GM11168 (cell line): ENCODE results near the gene ASTN2.
"Not testable (repeated sequence)": the region's sequence is repeated elsewhere in the genome, so short reads cannot be mapped to it uniquely, and the experiment has no call there.

Experiments used
- in situ Hi-C: fragments of 300-500 bp; cut with MboI; formaldehyde crosslinking; loops from one replicate; pipeline ENCODE4 v1.12.0; 2022; ENCODE audit warnings: low sequenced_read_pairs; ENCODE audit not compliant: unreplicated experiment

Gene ASTN2

DNA sequence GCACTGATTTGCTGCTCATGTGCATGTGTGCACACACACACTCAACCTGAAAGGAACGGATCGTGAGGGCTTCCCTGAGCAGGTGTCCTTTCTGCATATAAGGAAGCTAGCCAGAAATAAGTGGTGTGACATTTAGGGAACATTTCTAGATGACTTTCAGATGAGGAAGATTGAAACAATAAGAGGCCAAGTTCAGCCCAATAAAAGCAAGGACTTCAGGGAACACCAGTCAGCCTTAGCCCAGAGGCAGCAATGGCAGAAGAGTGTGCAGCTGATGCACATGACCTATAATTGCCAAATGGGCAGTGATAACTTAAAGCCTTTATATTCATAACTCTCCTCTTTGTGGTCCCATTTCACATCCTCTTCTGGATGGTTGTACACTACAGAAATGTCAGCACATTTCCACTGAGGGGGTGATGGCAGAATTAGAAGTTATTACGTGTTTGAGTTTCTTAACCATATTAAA lies 472.2 kb downstream of the ASTN2 start:
- in situ Hi-C loops, result no loop called here

DNA sequence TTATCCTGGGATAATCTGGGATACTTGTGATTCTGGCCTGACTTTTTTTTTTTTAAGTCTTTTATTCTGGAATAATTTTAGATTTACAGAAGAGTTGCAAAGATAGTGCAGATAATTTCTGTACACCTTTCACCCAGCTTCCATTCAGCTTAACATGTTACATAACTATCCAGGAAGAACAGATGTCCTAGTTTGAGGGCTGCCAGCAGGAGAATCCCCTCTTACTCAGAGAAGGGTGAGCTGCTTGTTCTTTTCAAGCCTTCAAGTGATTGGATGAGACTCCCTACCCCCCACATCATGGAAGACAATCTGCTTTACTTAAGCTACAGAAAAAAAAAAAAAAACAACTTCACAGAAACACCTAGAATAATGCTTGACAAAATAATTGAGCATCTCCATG lies 473.6 kb downstream of the ASTN2 start:
- in situ Hi-C loops, result no loop called here

DNA sequence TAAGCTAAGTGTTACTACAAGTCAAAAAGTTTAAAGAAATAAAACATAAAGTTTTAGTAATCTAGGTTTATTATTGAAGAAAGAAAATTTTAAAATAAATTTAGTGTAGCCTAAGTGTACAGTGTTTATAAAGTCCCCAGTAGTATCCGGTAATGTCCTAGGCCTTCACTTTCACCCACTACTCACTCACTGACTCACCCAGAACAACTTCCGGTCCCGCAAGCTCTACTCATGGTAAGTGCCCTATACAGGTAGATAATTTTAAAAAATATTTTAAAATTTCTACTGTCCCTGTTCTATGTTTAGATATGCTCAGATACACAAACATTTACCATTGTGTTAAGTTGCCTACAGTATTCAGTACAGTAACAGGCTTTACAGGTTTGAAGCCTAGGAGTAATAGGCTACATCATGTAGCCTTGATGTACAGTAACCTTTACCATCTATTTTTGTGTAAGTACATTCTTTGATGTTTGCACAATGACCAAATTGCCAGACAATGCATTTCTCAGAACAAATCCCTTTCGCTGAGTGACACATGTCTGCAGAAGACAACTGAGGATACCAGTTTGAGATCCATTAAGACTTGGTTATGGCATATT lies 474.1 kb downstream of the ASTN2 start:
- in situ Hi-C loops, result no loop called here

DNA sequence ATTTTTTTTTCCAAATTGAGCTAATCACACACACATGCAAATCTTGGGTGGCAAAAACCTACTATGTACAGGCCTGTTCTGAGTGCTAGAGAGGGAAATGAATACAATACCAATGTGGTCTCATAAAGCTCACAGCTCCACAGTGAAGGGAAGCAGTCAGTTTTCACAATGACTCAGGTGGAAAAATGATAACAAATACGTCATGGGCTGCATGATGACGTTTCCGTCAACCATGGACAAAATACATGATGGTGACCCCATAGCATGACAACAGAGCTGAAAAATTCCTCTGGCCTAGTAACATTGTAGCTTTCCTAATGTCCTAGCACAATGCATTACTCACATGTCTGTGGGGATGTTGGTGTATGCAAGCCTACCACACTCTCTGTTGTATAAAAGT lies 475.2 kb downstream of the ASTN2 start:
- in situ Hi-C loops, result no loop called here

DNA sequence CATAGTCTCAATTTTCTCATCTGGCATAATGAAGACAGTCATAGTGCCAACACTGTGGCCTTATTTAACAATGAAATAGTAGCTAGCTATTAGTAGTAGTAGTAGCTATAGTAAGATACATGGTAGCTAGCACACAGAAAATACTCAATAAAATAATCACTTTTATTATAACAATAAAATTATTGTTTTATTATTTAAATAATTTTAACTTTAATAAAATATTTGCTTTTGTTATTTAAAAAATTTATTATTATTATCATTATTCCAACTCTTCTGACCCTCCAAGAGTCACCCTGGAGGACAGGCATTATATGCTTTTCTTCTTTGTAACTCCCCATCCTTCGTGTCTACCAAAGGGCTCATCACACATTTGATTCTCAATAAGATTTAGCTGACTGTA lies 475.7 kb downstream of the ASTN2 start:
- in situ Hi-C loops, result no loop called here

DNA sequence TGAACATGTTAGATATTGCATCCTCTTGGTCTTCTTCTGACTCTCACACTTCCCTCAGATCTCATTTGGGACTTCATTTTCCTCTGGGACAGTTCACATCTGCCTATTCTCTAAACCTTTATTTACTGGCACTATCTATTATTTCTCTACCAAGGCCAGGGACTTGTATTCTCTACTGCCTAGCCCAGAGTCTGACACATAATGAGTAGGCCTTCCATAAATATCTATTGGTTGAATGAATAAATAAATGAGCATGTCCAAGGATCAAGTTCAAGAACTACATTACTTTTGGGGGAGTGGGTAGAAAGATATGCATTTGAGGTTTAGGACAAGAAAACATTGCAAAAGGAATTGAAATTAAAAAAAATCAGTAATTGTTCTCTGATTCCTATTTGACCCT lies 477.5 kb downstream of the ASTN2 start:
- in situ Hi-C loops, result no loop called here

DNA sequence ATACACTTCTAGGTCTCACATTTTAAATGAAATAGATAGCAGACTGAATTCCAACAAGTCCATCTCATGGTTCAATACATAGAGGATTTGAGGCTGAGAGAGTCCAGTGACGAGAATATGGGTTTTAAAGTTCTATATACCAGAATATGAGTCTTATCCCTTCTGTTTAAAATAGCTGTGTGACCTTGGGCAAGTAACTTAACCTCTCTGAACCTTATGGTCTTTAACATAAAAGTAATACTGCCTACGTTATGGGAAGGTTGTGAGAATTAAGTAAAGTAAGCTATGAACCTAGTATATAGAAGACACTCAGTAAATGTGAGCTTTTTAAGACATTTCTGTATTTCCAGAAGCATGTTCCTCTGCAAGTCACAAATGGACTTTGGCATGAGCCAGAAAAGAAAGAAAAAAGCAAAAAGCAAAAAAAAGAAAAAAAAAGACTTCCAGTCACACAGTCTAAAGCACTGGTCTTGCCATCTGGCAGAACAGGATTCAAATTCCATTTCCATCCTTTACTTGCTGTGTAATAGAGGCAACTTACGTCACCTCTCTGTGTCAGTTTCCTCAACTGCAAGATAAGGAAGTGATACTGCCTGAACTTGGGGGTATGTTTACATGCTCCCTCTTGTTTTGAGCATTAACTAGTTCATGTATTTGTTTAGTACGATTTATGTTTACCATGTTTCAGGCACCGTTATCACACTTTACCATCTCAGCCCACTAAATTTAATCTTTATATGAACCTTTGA lies 479.5 kb downstream of the ASTN2 start:
- in situ Hi-C loops, result no loop called here

DNA sequence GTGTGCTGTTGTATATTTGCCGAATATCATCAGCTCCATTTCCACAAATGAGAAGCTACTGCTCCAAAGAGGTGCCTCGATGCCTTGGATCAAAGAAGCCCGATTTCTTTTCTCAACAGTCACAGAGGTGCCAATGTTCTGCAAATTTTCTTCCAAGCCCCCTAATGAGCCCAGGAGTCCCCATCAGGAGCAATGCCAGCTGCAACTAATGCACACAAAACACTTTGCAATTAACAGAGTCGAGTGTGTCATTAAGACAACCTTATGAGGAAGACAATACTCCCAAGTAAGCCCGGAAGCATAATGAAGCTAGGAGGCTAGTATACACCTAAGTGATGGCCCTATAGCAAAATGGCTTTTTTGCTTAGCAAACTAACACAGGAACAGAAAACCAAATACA lies 480.7 kb downstream of the ASTN2 start:
- in situ Hi-C loops, result no loop called here

DNA sequence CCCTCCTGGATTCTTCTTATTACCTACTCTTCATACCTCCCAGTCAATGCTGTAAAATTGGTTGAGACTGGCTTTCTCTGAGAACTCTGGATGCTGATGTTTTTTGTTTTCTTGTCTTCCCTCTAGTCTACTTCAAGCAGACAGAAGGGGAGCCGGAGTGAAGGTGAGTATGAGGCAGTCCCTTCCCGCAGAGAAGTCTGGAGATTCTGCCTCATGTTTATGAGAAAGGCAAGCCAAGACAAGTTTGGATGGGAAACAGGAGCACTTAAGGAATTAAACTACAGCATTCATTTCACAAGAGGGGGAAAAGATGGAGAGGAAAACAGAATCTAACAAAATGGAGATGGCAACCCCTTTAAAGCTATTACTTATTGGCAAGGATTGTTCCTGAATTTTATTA lies 481.6 kb downstream of the ASTN2 start:
- in situ Hi-C loops, result no loop called here

DNA sequence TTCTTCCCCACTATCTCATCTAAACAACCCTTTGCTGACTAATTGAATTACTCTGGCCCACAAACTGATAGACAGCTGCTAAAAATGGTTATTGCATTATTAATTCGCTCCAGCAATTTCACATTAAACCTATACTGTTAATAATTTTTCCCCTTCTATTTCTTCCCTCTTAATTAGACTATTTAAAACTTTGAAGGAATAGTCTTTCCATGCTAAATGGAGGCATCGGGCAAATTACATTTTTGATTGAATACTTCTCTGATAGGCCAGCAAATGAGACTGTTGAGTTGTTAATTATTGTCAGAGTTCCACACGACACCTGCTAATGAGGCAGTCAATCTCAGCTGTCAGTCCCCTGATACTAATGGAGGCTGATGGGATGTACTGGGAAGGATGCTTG lies 485.2 kb downstream of the ASTN2 start:
- in situ Hi-C loops, result no loop called here

DNA sequence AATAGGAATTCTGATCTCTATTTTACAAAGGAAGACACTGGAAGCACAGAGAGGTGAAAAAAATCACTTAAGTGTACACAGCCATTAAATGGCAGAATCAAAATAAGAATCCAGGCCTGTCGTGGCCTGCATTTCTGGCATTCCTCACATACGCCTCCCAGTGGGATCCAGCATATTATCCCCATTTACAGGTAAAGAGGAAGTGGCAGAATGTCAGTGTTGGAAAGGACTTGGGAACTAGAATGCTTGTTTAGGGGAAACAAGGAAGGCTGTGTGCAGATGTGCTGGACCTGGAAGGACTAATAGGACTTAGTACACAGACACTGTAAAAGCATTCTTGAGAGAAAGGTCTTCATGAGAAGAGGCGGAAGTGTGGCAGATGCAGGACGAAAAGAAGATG lies 486.0 kb downstream of the ASTN2 start:
- in situ Hi-C loops, result no loop called here

DNA sequence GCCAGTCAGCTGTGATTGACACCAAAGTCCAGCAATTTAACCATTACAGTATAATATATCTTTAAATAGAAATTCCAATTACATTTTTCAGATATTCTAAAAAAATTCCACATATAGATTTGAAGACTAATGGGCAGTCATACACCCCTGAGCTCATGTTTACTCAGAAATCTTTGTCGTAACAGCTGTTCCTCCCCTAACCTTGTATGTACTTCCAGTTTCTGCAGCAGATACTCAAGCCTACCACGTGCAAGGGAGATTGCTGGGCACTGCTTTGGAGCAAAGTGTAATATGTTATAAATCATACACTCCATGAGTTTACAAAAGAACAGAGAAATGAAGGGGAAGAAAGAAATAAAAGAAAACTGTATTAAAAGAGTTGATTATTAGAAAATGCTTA lies 486.6 kb downstream of the ASTN2 start:
- in situ Hi-C loops, result no loop called here

DNA sequence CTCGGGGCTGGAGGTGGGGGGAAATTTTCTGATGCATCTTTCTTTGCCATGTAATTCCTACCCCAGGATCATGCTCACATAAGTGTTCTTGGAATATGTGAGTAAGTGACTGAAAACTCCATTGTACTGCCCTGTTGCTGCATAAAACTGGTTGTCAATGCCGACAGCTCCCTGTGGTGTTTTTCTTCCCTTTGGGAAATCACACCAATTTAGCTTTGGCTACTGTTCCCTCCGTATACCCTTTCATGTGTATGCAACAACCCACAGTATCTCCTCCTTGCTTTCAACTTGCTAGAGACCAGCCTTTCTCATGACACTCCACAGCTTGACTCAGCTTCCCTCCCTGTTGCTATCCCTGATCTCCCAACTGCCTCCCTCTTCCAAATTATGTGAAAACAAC lies 487.1 kb downstream of the ASTN2 start:
- in situ Hi-C loops, result no loop called here

DNA sequence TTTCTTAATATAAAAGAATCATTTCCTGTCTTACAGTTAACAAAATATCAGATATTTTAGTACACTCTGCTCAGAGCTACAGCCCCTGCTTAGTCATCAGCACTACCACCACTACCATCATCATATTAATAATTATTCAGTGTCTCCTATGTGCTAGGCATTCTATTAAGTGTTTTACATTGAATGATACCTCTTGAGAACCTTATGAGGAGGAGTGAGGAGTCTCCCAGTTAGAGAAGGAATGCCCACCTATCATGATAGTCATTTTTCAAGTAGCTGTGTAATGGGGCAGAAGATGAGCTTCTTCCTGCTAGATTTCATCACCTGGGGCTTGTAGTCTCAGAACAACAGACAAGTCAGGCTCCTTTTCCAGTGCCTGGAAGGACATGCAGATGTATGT lies 489.7 kb downstream of the ASTN2 start:
- in situ Hi-C loops, result no loop called here

DNA sequence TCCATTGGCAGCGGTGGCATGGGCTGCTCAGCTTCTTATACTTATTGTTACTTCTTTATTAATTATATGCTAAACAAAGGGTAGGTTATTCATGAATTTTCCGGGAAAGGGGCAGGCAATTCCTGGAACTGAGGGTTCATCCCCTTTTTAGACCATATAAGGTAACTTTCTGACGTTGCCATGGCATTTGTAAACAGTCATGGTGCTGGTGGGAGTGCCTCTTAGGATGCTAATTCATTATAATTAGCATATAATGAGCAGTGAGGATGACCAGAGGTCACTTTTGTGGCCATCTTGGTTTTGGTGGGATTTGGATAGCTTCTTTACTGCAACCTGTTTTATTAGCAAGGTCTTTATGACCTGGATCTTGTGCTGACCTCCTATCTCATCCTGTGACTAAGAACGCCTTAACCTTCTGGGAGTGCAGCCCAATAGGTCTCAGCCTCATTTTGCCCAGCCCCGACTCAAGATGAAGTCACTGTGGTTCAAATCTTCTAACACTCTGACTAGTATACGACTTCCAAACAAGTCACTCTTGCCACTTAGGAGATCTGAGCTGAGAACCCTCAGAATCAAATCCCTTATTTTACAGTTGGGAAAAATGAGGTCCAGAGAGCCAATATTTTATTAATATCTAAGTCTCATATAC lies 490.3 kb downstream of the ASTN2 start:
- in situ Hi-C loops, result no loop called here

DNA sequence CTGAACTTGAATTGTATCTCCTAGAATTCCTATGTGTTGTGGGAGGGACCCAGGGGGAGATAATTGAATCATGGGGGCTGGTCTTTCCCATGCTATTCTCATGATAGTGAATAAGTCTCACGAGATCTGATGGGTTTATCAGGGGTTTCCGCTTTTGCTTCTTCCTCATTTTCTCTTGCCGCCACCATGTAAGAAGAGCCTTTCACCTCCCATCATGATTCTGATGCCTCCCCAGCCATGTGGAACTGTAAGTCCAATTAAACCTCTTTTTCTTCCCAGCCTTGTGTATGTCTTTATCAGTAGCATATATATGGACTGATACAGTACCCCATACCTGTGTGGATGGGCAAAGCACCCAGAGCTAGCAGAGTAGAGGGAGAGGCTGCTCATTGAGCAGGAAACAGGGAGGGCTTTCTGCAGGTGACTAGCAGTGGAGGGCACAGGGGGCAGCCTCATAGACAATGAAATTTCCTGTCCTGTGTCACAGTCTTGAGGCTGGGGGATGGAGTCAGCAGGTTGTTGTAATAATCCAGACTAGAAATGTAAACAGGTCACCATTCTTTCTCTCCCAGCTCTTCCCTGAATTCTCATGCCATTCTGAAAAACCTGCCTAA lies 496.9 kb downstream of the ASTN2 start:
- in situ Hi-C loops, result not testable (repeated sequence)

DNA sequence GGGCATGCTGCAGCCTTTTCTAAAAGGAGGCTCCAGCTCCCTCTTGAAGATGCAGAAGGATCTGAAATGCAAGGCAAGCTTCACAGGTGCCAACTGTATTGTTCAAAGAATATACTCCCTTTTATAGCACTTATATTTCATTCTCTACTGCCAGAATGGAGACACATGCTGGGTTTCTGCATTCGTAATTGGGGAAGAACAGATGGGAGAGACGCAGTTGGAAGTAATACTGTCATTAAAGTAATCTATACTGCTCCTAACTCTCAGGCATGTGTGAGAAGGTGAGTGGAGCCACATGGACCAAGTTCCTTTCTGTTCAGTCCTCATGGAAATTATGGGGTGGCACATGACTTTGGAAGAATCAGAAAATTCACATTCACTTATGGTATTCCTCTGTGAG lies 501.3 kb downstream of the ASTN2 start:
- in situ Hi-C loops, result no loop called here

DNA sequence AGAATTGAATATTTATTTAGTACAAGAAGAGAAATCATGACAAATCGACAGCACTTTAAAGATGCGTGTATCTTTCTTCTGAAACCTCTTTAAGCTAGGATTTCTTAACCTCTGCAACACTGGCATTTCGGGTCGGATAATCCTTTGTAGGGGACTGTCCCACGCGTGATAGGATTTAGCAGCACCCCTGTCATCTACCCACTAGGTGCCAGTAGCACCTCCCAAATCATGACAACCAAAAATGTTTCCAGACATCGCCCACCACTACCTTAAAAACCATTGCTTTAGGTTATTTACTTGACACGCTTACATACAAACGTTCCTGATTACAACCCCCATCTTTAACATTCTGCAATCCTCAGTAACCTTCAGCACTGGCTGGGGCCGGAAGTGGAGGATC lies 504.7 kb downstream of the ASTN2 start:
- in situ Hi-C loops, result no loop called here

DNA sequence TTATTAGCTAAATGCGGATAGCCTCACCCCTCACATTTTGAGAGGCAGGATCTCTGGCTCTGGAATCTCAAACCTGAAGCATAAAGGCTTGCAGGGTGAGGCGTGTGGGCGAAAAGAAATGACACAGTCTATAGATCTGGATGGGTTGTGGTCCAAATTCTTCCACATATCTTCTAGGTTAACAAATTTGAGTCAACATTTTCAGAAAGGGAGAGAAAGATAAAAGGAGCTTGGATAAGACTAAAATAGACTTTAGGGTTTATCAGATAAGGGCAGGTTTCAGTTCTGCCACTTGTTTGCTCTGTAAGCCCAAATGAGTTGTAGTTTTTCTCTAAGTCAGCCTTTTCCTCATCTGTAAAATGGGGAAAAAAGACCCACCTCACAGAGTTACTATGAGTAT lies 506.9 kb downstream of the ASTN2 start:
- in situ Hi-C loops, result no loop called here

DNA sequence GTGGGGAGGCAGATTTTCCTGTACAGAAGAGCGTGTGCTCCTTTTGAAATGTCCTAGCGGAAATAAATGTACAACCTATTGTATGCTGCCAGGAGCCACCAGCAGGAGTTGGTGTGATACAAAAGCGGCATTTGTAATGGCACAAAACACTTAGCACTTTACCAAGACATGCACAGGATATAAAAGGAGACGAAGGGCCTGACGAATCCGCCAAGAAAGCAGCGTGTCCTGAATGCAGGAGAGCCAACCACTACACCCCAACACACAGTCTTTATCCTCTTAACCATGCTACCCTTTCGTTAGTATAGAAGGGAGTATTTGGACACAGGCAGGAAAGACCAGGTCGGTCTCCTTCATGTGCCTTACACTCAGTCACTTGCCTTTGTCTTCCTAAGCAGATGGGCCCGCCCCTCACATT lies 509.7 kb downstream of the ASTN2 start:
- in situ Hi-C loops, result no loop called here

DNA sequence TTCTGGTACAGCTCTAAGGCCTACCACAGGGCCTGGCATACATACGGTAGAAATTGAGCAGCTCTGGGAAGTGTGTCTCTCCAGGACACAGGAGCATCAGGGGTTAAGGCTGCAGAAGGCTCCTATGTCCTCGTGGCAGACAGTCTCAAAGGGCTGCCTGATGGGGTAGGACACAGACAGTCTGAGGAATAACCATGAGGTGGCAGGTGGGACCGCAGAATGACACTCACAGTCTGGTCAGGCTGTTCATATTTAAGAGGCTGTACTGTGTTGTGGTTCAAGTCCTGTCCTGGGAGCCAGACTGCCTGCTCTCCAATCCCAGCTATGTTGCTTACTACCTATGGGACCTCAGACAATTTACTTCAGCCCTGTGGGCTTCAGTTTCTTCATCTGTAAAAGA lies 510.7 kb downstream of the ASTN2 start:
- in situ Hi-C loops, result no loop called here
